ENCODE data around the gene ZNHIT6. TPM values are rescaled to one million over a fixed set of nuclear protein-coding genes. Genes with fewer than 3 reads are reported as not detected.

The ZNHIT6 gene
- total and polyA plus RNA-seq, 2 of the 8 experiments (the other 6 are each of a cell fraction or from before 2014, with no cell fraction given): 5.9 to 17.2 TPM

DNA sequence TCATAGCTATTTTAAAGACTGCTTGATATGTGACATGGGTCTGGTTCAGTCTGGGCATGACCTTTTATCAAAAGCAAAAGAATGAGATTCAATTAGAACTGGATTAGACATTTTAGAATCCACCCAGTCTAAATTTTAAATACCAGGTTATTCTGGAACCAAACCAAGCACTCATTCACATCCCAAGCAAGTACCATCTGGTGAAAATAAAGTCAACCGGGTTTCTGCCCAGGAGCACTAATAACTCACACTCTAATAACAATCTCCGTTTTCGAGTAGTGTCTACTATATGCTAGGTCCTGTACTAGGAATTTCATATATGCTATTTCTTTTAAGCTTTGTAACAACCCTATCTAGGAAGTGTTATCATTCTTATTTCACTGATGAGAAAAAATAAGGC, 30.6 kb downstream of the ZNHIT6 start:
- H3K23me2 ChIP-seq (ENCODE audit: low read depth, low read length): no peaks in the 10 kb centered on the region
- no peak for DNase-seq (ENCODE audit: low read depth in 1 of 2, low spot score in 2 of 2)
- H2BK120ac ChIP-seq (replicated peaks; ENCODE audit: low read depth, low read length): no peak overlapping the region
- peaks cover 0 to 34% (median 5%) of the 10 kb centered on the region in 4 experiments; a peak in 6 of 8 replicates for H3K36me3 ChIP-seq (ENCODE audit: control insufficient read depth in 2 of 4, insufficient read depth in 4 of 4, low read length in 3 of 4)
- POLR2A ChIA-PET (ENCODE audit: partially characterized antibody): interaction anchor here (1.1 kb wide), 1 partner anchor 15 kb away, joined by 3 read pairs; no protein-coding TSS in a partner anchor
- H3K4me3 ChIP-seq (ENCODE audit: extremely low read depth in 1 of 4, insufficient read depth in 2 of 4, low read depth in 3 of 4, low read length in 4 of 4): no peak overlapping the region
- H3K4me1 ChIP-seq (replicated peaks in 1 of 4; ENCODE audit: control insufficient read depth in 3 of 4, insufficient read depth in 4 of 4, low read length in 3 of 4): no peaks in the 10 kb centered on the region
- no peak overlapping the region for H2AK5ac ChIP-seq (ENCODE audit: low read depth, low read length)
- H3K4me2 ChIP-seq (ENCODE audit: insufficient read depth in 1 of 2, low read depth in 2 of 2, low read length in 2 of 2): no peak overlapping the region
- H2BK5ac ChIP-seq (ENCODE audit: low read depth, low read length): no peak overlapping the region
- WGBS, 2 experiments (ENCODE audit: extremely low coverage in 1 of 2, insufficient coverage in 1 of 2, insufficient read length in 1 of 2, insufficient replicate concordance in 2 of 2, low coverage in 1 of 2, low lambda C conversion rate in 2 of 2, missing lambda C conversion rate in 1 of 2): 98% methylated on average over 3 of the region's 3 CpGs; no CpG with 5 or more reads in 1 of the 2 experiments
- no peaks in the 10 kb centered on the region for H4K20me1 ChIP-seq (replicated peaks in 1 of 2; ENCODE audit: control insufficient read depth in 1 of 2, insufficient read depth in 2 of 2, low read length in 2 of 2)
- H3K27me3 ChIP-seq (replicated peaks in 1 of 4; ENCODE audit: control insufficient read depth in 3 of 4, extremely low read depth in 1 of 4, insufficient read depth in 3 of 4, low read length in 3 of 4): peaks cover 0 to 1% (median 0%) of the 10 kb centered on the region in 4 experiments; a peak in 1 of 7 replicates
- H2BK12ac ChIP-seq (ENCODE audit: low read depth, low read length): no peak overlapping the region
- TF ChIP-seq, protein P1, sequence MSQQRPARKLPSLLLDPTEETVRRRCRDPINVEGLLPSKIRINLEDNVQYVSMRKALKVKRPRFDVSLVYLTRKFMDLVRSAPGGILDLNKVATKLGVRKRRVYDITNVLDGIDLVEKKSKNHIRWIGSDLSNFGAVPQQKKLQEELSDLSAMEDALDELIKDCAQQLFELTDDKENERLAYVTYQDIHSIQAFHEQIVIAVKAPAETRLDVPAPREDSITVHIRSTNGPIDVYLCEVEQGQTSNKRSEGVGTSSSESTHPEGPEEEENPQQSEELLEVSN (IDR thresholded peaks at IDR 0.05): no peak
- no peak for TF ChIP-seq SIN3A (conservative IDR thresholded peaks at IDR 0.05 in 1 of 2, IDR thresholded peaks at IDR 0.05 in 1 of 2; ENCODE audit: low read depth in 1 of 2, low read length in 2 of 2)
- no peak for TF ChIP-seq BRCA1 (IDR thresholded peaks at IDR 0.05; ENCODE audit: low read depth, low read length)
- TF ChIP-seq CTBP2 (IDR thresholded peaks at IDR 0.05; ENCODE audit: borderline replicate concordance, insufficient read depth, insufficient read length, low read length): no peak
- no peak for TF ChIP-seq RXRA (IDR thresholded peaks at IDR 0.05; ENCODE audit: insufficient read depth, low read depth, low read length)
- no peak for TF ChIP-seq SAP30 (IDR thresholded peaks at IDR 0.05; ENCODE audit: insufficient read depth, insufficient replicate concordance, low read length)
- TF ChIP-seq, protein P2, sequence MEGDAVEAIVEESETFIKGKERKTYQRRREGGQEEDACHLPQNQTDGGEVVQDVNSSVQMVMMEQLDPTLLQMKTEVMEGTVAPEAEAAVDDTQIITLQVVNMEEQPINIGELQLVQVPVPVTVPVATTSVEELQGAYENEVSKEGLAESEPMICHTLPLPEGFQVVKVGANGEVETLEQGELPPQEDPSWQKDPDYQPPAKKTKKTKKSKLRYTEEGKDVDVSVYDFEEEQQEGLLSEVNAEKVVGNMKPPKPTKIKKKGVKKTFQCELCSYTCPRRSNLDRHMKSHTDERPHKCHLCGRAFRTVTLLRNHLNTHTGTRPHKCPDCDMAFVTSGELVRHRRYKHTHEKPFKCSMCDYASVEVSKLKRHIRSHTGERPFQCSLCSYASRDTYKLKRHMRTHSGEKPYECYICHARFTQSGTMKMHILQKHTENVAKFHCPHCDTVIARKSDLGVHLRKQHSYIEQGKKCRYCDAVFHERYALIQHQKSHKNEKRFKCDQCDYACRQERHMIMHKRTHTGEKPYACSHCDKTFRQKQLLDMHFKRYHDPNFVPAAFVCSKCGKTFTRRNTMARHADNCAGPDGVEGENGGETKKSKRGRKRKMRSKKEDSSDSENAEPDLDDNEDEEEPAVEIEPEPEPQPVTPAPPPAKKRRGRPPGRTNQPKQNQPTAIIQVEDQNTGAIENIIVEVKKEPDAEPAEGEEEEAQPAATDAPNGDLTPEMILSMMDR (IDR thresholded peaks at IDR 0.05; ENCODE audit: control extremely low read depth in 1 of 3, insufficient read depth in 1 of 3, low read depth in 1 of 3, low read length in 3 of 3): no peak
- TF ChIP-seq EGR1 (IDR thresholded peaks at IDR 0.05; ENCODE audit: borderline replicate concordance, low read depth, low read length): no peak
- no peak for TF ChIP-seq RAD21 (IDR thresholded peaks at IDR 0.05 in 1 of 2, conservative IDR thresholded peaks at IDR 0.05 in 1 of 2; ENCODE audit: low read depth in 2 of 2, low read length in 2 of 2)
- no peak overlapping the region for H4K8ac ChIP-seq (ENCODE audit: extremely low read depth, insufficient read depth, low read length)
- no peak overlapping the region for H3K9ac ChIP-seq (replicated peaks in 1 of 4; ENCODE audit: extremely low read depth in 1 of 4, low read depth in 3 of 4, low read length in 3 of 4)
- no peaks in the 10 kb centered on the region for H3K9me3 ChIP-seq (ENCODE audit: insufficient read depth in 2 of 2, low read depth in 1 of 2, low read length in 1 of 2)
- H3K23ac ChIP-seq (ENCODE audit: insufficient read length): no peak overlapping the region
- FAIRE-seq: no peak
- H4K5ac ChIP-seq (ENCODE audit: insufficient read length, low read depth, low read length): no peak overlapping the region
- no peak overlapping the region for H2BK20ac ChIP-seq (ENCODE audit: low read length)
- H3K14ac ChIP-seq (ENCODE audit: insufficient read length): no peak overlapping the region
- H2AFZ ChIP-seq (ENCODE audit: low read length): no peak overlapping the region
- no peaks in the 10 kb centered on the region for H3K79me2 ChIP-seq (ENCODE audit: control insufficient read depth in 1 of 2, insufficient read depth in 2 of 2, low read length in 2 of 2)
- no peak overlapping the region for H2BK15ac ChIP-seq (ENCODE audit: low read length)
- no peak overlapping the region for H3K27ac ChIP-seq (ENCODE audit: low read depth, low read length)
- H4K91ac ChIP-seq (replicated peaks; ENCODE audit: insufficient read length, low read length): no peak overlapping the region
- H3K56ac ChIP-seq (replicated peaks; ENCODE audit: insufficient read length, low read depth, low read length): no peak overlapping the region
- no peaks in the 10 kb centered on the region for H3K79me1 ChIP-seq (ENCODE audit: low read depth, low read length)
- no peak overlapping the region for H3K18ac ChIP-seq (ENCODE audit: extremely low read depth, low read length)
- no peak overlapping the region for H3K4ac ChIP-seq (replicated peaks; ENCODE audit: insufficient read length, low read depth, low read length)
- CTCF ChIA-PET (ENCODE audit: partially characterized antibody): interaction anchor here (1.0 to 1.4 kb wide), 2 partner anchors 16 to 18 kb away, joined by 3 read pairs; no protein-coding TSS in a partner anchor
